Ectodermal cell (in vitro differentiated cells): ENCODE data around the gene SIRT5.

Experiments
- H3K27ac ChIP-seq: 2 replicates; pipeline ENCODE4 v1.7.0; 2013; ENCODE audit warnings: mild to moderate bottlenecking, low read depth, low read length; ENCODE audit not compliant: insufficient read depth, poor library complexity, severe bottlenecking
- H3K27me3 ChIP-seq: 2 replicates; pipeline ENCODE4 v1.7.0; 2013; ENCODE audit warnings: mild to moderate bottlenecking, low read length; ENCODE audit not compliant: insufficient read depth, control insufficient read depth, poor library complexity, severe bottlenecking
- H3K36me3 ChIP-seq: one replicate; pipeline ENCODE4 v1.7.0; 2013; ENCODE audit warnings: low read length; ENCODE audit not compliant: control insufficient read depth, insufficient read depth
- H3K4me1 ChIP-seq: one replicate; pipeline ENCODE4 v1.7.0; 2013; ENCODE audit warnings: low read length; ENCODE audit not compliant: control insufficient read depth, insufficient read depth
- H3K4me3 ChIP-seq: 2 replicates; pipeline ENCODE4 v1.7.0; 2013; ENCODE audit warnings: low read depth, low read length, control low read depth; ENCODE audit not compliant: insufficient read depth
- H3K9me3 ChIP-seq: 2 replicates; pipeline ENCODE4 v1.7.0; 2013; ENCODE audit warnings: mild to moderate bottlenecking, low read length, moderate library complexity; ENCODE audit not compliant: control insufficient read depth
- WGBS, 2 experiments: methylation state at CpG; one replicate each; pipeline ENCODE4 v1.1.7; 2013; ENCODE audit warnings: missing lambda C conversion rate in 2 of 2; 5-methylcytosine and 5-hydroxymethylcytosine counted together

SIRT5 gene

DNA sequence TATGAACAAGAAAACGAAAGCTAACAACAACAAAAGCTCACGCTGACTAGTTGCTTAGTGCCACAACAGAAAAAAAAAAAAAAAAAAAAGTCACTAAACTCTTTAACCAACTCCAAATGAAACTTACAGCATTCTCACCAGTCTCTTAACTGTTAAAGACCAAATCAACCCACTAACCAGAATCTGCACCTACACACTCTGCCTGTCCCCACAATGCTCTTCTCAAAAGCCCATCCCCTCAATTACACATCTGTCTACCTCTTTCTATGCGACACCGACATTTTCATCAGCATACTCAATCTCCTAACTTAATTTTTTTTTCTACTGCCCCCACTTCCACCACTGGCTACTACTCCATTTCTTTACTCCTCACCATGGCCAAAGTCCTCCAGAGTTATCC lies 75.0 kb downstream of the SIRT5 start:
- Histone ChIP-seq H3K36me3 (no peaks in the 10 kb centered on the region), H3K27me3 (no peaks in the 10 kb centered on the region), H3K4me3 (no peak overlapping the region), H3K27ac (no peak overlapping the region), H3K9me3 (no peaks in the 10 kb centered on the region), H3K4me1 (no peaks in the 10 kb centered on the region)
- 93 to 94% methylated on average over 4 of the region's 4 CpGs for WGBS, 2 experiments

DNA sequence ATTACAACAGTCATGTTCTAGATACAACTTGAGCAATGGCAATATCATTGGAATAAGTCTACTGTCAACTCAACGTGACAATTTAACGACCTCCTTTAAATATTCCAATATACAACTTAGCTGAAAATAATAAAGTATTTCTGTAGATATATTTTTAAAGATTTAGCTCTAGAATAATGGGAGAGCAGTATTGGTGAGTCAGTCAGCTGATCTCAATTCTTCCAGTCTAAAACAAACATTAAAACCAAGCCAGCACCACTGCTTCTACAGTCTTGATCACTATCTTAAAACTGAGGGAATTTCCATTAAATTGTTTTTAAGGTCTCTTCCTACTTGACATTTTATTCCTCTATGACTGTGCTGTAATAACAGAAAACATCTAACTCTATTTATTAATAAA lies 78.9 kb downstream of the SIRT5 start:
- no peaks in the 10 kb centered on the region for H3K4me1 ChIP-seq
- 100% methylated on average over 1 of the region's 2 CpGs for WGBS, 2 experiments
- H3K36me3 ChIP-seq: no peaks in the 10 kb centered on the region
- H3K9me3 ChIP-seq: no peaks in the 10 kb centered on the region
- no peaks in the 10 kb centered on the region for H3K27me3 ChIP-seq
- no peak overlapping the region for H3K27ac ChIP-seq
- no peak overlapping the region for H3K4me3 ChIP-seq

- no peaks in the 10 kb centered on the region for H3K27me3 ChIP-seq
Observed at GRCh38 chr6:13654496-13654895, 80.1 kb downstream of the SIRT5 start.

GRCh38 chr6:13655700-13656099 lies 81.3 kb downstream of the SIRT5 start:
- 87 to 100% methylated on average over 1 of the region's 1 CpG for WGBS, 2 experiments
- Histone ChIP-seq H3K9me3 (no peaks in the 10 kb centered on the region), H3K36me3 (no peaks in the 10 kb centered on the region), H3K4me1 (no peaks in the 10 kb centered on the region), H3K27ac (no peak overlapping the region), H3K4me3 (no peak overlapping the region), H3K27me3 (no peaks in the 10 kb centered on the region)

More at GRCh38 chr6:13654496-13654895, 80.1 kb downstream of the SIRT5 start:
- no peaks in the 10 kb centered on the region for H3K4me1 ChIP-seq
- H3K9me3 ChIP-seq: no peaks in the 10 kb centered on the region
- no peak overlapping the region for H3K27ac ChIP-seq
- no peak overlapping the region for H3K4me3 ChIP-seq
- no peaks in the 10 kb centered on the region for H3K36me3 ChIP-seq

DNA sequence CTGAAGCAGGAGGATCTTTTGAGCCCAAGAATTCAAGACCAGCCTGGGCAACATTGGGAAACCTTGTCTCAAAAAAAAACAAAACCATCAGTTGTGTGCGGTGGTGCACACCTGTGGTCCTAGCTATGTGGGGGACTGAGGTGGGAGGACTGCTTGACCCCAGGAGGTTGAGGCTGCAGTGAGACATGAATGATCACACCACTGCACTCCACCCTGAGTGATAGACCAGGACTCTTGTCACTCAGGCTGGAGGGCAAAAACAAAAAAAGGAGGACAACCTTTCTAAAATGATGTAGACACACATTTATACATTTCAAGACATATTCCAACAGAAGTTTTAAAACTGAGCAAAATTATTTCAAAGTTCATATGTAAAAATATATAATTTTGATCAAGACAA lies 85.9 kb downstream of the SIRT5 start:
- Histone ChIP-seq H3K27ac (no peak overlapping the region), H3K4me3 (no peak overlapping the region), H3K27me3 (no peaks in the 10 kb centered on the region), H3K4me1 (no peaks in the 10 kb centered on the region), H3K9me3 (no peaks in the 10 kb centered on the region), H3K36me3 (no peaks in the 10 kb centered on the region)
- 87 to 94% methylated on average over 1 of the region's 1 CpG for WGBS, 2 experiments

DNA sequence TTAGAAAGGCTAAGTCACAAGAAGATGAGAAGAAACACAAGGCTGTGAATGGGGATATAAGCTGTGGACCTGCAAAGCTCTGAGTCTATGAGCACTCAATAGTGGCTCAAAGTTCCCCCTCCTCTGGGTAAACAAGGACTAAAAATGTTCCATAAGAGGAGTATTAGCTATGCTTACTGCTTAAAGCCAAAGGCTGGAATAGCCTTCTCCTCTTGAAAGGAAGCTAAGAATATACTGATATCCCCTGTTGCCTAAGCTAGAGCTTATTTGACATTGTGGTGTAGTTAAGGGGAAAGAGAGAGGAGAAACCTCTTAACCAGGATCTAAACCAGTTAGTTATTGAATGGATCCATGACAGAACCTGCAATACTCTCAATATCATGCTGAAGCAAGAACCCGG lies 86.5 kb downstream of the SIRT5 start:
- H3K36me3 ChIP-seq: no peaks in the 10 kb centered on the region
- no peak overlapping the region for H3K27ac ChIP-seq
- no peaks in the 10 kb centered on the region for H3K27me3 ChIP-seq
- H3K4me3 ChIP-seq: no peak overlapping the region
- no peaks in the 10 kb centered on the region for H3K9me3 ChIP-seq
- no peaks in the 10 kb centered on the region for H3K4me1 ChIP-seq
- WGBS, 2 experiments: no CpG with 5 or more reads among the region's 1 CpG

DNA sequence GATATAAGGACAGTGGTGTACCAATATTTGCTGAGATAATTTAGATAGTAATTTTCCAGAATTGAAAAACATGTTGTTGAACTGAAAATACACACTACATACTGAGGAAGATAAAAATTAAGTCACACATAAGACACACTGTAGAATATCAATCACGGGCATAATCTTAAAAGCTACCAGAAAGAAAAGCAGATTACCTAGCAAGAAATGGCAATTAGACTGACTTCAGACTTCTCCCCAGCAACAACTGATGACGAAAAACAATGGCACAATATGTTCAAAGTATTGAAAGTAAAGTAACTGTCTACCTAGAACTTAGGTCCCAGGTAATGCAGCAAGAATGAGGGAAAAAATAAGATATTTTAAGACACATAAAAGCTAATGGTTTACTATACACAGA lies 87.2 kb downstream of the SIRT5 start:
- no peaks in the 10 kb centered on the region for H3K9me3 ChIP-seq
- H3K27me3 ChIP-seq: no peaks in the 10 kb centered on the region
- WGBS, 2 experiments: 91 to 100% methylated on average over 2 of the region's 2 CpGs
- H3K4me3 ChIP-seq: no peak overlapping the region
- no peak overlapping the region for H3K27ac ChIP-seq
- H3K36me3 ChIP-seq: no peaks in the 10 kb centered on the region
- H3K4me1 ChIP-seq: no peaks in the 10 kb centered on the region

DNA sequence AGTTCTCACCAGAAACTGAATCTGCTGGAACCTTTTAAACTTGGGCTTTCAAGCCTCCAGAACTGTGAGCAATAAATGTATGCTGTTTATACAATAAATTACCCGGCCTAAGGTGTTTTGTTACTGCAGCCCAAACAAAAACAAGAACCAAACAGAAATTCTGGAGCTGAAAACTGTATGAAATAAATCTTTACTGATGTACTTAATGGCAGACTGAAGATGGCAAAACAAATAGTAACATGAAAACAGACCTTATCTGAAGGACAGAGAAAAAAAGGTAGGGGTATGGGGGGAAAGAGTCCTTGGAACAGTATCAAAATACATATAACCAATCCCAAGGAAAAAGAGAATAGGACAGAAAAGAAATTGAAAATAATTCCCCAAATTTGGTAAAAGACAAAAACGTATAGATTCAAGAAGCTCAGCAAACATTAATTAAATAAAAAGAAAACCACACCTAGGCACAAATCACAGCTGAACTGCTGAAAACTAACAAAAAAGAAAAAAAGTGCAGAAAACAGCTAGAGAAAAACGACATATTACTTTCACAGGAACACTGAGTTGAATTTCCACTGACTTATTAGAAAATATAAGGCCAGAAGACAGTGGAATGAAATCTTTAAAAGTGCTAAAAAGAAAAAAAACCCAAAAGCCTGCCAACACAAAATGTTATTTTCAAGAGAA lies 88.4 kb downstream of the SIRT5 start:
- H3K9me3 ChIP-seq: no peaks in the 10 kb centered on the region
- H3K4me3 ChIP-seq: no peak overlapping the region
- no peak overlapping the region for H3K27ac ChIP-seq
- H3K4me1 ChIP-seq: no peaks in the 10 kb centered on the region
- no peaks in the 10 kb centered on the region for H3K36me3 ChIP-seq
- H3K27me3 ChIP-seq: no peaks in the 10 kb centered on the region
- 91 to 100% methylated on average over 1 to 2 of the region's 3 CpGs for WGBS, 2 experiments

DNA sequence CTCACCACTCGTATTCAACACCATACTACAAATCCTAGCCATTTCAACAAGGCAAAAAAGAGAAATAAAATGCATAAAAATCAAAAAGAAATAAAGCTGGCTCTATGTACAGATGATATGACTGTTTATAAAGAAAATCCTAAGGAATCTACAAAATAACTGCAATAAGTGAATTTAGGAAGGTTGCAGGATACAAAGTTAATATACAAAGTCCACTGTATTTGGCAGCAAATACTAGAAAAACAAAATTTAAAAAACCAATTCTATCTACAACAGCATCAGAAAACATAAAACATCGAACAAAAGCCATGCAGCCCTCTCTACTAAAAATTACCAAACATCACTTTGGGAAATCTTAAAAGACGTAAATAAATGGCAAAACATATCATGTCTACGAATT lies 89.6 kb downstream of the SIRT5 start:
- no peaks in the 10 kb centered on the region for H3K9me3 ChIP-seq
- H3K36me3 ChIP-seq: no peaks in the 10 kb centered on the region
- 88 to 93% methylated on average over 4 of the region's 4 CpGs for WGBS, 2 experiments
- H3K27ac ChIP-seq: no peak overlapping the region
- no peaks in the 10 kb centered on the region for H3K4me1 ChIP-seq
- no peaks in the 10 kb centered on the region for H3K27me3 ChIP-seq
- H3K4me3 ChIP-seq: no peak overlapping the region
